ENCODE results near the gene IFIT1B. TPM values are rescaled to one million over a fixed set of nuclear protein-coding genes. Genes with fewer than 3 reads are reported as not detected.
A peak's percentile ranks its signal among the peaks of the same experiment; 100 is the strongest.

Gene IFIT1B
- total and polyA plus RNA-seq, 2 of the 8 experiments (the other 6 are each of a cell fraction or from before 2014, with no cell fraction given), result not detected

GRCh38 chr10:89338713-89339112, 39.1 kb upstream of the IFIT1B start:
- Histone ChIP-seq H3K27ac (ENCODE audit: low read depth, low read length) (no peak overlapping the region), H3K9ac (replicated peaks in 1 of 4; ENCODE audit: extremely low read depth in 1 of 4, low read depth in 3 of 4, low read length in 3 of 4) (no peak overlapping the region), H4K91ac (replicated peaks; ENCODE audit: insufficient read length, low read length) (no peak overlapping the region), H3K14ac (ENCODE audit: insufficient read length) (no peak overlapping the region), H4K8ac (ENCODE audit: extremely low read depth, insufficient read depth, low read length) (no peak overlapping the region), H3K79me2 (ENCODE audit: control insufficient read depth in 1 of 2, insufficient read depth in 2 of 2, low read length in 2 of 2) (no peaks in the 10 kb centered on the region), H3K4ac (replicated peaks; ENCODE audit: insufficient read length, low read depth, low read length) (no peak overlapping the region), H3K23ac (ENCODE audit: insufficient read length) (no peak overlapping the region), H2AFZ (ENCODE audit: low read length) (no peak overlapping the region), H2BK120ac (replicated peaks; ENCODE audit: low read depth, low read length) (no peak overlapping the region), H4K20me1 (replicated peaks in 1 of 2; ENCODE audit: control insufficient read depth in 1 of 2, insufficient read depth in 2 of 2, low read length in 2 of 2) (no peaks in the 10 kb centered on the region), H4K5ac (ENCODE audit: insufficient read length, low read depth, low read length) (no peak overlapping the region), H3K36me3 (ENCODE audit: control insufficient read depth in 2 of 4, insufficient read depth in 4 of 4, low read length in 3 of 4) (no peaks in the 10 kb centered on the region), H3K4me1 (replicated peaks in 1 of 4; ENCODE audit: control insufficient read depth in 3 of 4, insufficient read depth in 4 of 4, low read length in 3 of 4) (peaks cover 2 to 9% (median 6%) of the 10 kb centered on the region in 4 experiments; a peak in 5 of 7 replicates), H2BK20ac (ENCODE audit: low read length) (no peak overlapping the region), H3K4me3 (ENCODE audit: extremely low read depth in 1 of 4, insufficient read depth in 2 of 4, low read depth in 3 of 4, low read length in 4 of 4) (no peak overlapping the region), H3K79me1 (ENCODE audit: low read depth, low read length) (no peaks in the 10 kb centered on the region), H3K9me3 (ENCODE audit: insufficient read depth in 2 of 2, low read depth in 1 of 2, low read length in 1 of 2) (no peaks in the 10 kb centered on the region), H2BK12ac (ENCODE audit: low read depth, low read length) (no peak overlapping the region), H2BK15ac (ENCODE audit: low read length) (no peak overlapping the region), H3K27me3 (replicated peaks in 1 of 4; ENCODE audit: control insufficient read depth in 3 of 4, extremely low read depth in 1 of 4, insufficient read depth in 3 of 4, low read length in 3 of 4) (no peaks in the 10 kb centered on the region), H2BK5ac (ENCODE audit: low read depth, low read length) (no peak overlapping the region), H3K18ac (ENCODE audit: extremely low read depth, low read length) (no peak overlapping the region), H3K23me2 (ENCODE audit: low read depth, low read length) (0 out of 2 replicates have a peak, but pooled peaks cover 3% of the 10 kb centered on the region), H3K56ac (replicated peaks; ENCODE audit: insufficient read length, low read depth, low read length) (no peak overlapping the region), H3K4me2 (ENCODE audit: insufficient read depth in 1 of 2, low read depth in 2 of 2, low read length in 2 of 2) (no peak overlapping the region), H2AK5ac (ENCODE audit: low read depth, low read length) (0 out of 2 replicates have a peak overlapping the region, but pooled peaks have one; percentile 15)
- DNase-seq (ENCODE audit: low read depth in 1 of 2, low spot score in 2 of 2), result no peak
- CTCF ChIA-PET (ENCODE audit: partially characterized antibody), result interaction anchor here (2.1 to 3.1 kb wide), 2 partner anchors 13 to 30 kb away, joined by 5 to 15 read pairs; no protein-coding TSS in a partner anchor
- WGBS, 2 experiments (ENCODE audit: extremely low coverage in 1 of 2, insufficient coverage in 1 of 2, insufficient read length in 1 of 2, insufficient replicate concordance in 2 of 2, low coverage in 1 of 2, low lambda C conversion rate in 2 of 2, missing lambda C conversion rate in 1 of 2), result 94% methylated on average over 3 of the region's 3 CpGs; no CpG with 5 or more reads in 1 of the 2 experiments
- no peak for FAIRE-seq
- POLR2A ChIA-PET (ENCODE audit: partially characterized antibody), result no interaction called here
- TF ChIP-seq HDAC6 (IDR thresholded peaks at IDR 0.05; ENCODE audit: low read depth, low read length) (no peak), MAFK (IDR thresholded peaks at IDR 0.05; ENCODE audit: low read depth, low read length) (peak; percentile 60)

Measured in H1 (cell line).